Erythroblast (primary cell): ENCODE measurements around the gene DCST2.

Experiments used
- GATA1 ChIP-seq: IDR thresholded peaks from 2 replicates; pipeline ENCODE4 v1.6.1; 2011; ENCODE audit warnings: low read depth, mild to moderate bottlenecking, control low read depth, low read length, moderate library complexity
- POLR2A ChIP-seq: IDR thresholded peaks from 2 replicates; pipeline ENCODE4 v1.6.1; 2011; ENCODE audit warnings: mild to moderate bottlenecking, low read length

DNA sequence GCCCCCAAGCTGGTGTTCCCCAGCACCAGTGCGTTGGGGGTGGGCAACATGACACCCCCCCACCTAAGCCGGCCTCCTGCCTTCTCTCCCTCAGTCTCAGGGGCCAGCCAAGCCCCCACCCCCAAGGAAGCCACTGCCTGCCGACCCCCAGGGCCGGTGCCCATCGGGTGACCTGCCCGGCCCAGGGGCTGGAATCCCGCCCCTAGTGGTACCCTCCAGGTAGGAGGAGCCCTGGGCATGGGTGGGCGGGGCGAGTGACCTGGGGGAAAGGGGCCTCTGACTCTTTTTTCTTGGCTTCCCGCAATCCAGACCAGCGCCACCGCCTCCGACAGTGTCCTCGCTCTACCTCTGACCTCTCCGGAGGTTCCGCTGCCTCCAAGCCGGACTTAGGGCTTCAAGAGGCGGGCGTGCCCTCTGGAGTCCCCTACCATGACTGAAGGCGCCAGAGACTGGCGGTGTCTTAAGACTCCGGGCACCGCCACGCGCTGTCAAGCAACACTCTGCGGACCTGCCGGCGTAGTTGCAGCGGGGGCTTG lies 28.6 kb upstream of the DCST2 start:
- TF ChIP-seq POLR2A (no peak), GATA1 (no peak)
